ENCODE data around the gene RAG1. TPM values are rescaled to one million over a fixed set of nuclear protein-coding genes. Genes with fewer than 3 reads are reported as not detected.
A peak's percentile ranks its signal among the peaks of the same experiment; 100 is the strongest.
"Not testable (repeated sequence)": the region's sequence is repeated elsewhere in the genome, so short reads cannot be mapped to it uniquely, and the experiment has no call there.

The RAG1 gene
- total RNA-seq, 1 donor from 2014 or later, result 0.39 TPM

DNA sequence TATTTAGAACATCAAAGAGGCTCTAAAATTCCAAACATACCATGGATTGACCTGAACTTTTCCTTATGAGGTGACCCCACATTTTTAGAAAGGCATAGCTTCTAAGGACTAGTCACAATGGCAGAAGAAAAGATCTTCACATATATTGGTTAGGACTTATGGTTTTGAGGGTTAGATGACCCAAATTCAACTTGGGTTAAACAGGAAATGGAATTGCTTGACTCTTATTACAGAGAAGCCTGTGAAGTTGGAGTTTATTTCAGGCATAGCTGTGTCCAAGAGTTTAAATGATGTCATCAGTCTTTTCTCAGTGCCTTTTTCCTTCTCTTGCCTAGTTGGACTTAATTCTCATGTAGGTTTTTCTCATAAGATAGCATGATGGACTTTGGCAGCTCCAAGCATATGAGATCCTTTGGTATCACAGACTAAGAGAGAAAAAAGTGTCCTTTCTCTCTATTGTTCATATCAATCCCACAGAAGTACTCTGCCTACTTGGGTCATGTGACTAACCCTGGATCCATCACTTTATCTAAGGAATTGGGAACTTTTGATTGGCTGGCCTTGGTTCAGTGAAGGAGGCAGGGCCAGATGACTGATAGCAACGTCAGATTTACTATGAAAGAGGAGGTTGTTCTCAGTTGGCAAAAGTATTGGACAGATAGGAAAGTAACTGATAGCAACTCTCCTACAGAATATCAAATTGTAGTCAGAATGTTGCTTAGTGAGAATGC lies 17.3 kb upstream of the RAG1 start:
- Mint-ChIP-seq H3K27me3 (ENCODE audit: unreplicated experiment) (peaks cover 4% of the 10 kb centered on the region), H3K9me3 (ENCODE audit: unreplicated experiment) (no peaks in the 10 kb centered on the region), H3K4me1 (ENCODE audit: low read depth, unreplicated experiment) (no peaks in the 10 kb centered on the region), H3K27ac (ENCODE audit: unreplicated experiment) (no peak overlapping the region), H3K36me3 (ENCODE audit: unreplicated experiment) (no peaks in the 10 kb centered on the region), H3K4me3 (ENCODE audit: unreplicated experiment) (no peak overlapping the region)
- DNase-seq, result no peak
- TF ChIP-seq, protein P1, sequence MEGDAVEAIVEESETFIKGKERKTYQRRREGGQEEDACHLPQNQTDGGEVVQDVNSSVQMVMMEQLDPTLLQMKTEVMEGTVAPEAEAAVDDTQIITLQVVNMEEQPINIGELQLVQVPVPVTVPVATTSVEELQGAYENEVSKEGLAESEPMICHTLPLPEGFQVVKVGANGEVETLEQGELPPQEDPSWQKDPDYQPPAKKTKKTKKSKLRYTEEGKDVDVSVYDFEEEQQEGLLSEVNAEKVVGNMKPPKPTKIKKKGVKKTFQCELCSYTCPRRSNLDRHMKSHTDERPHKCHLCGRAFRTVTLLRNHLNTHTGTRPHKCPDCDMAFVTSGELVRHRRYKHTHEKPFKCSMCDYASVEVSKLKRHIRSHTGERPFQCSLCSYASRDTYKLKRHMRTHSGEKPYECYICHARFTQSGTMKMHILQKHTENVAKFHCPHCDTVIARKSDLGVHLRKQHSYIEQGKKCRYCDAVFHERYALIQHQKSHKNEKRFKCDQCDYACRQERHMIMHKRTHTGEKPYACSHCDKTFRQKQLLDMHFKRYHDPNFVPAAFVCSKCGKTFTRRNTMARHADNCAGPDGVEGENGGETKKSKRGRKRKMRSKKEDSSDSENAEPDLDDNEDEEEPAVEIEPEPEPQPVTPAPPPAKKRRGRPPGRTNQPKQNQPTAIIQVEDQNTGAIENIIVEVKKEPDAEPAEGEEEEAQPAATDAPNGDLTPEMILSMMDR (IDR thresholded peaks at IDR 0.05; ENCODE audit: partially characterized antibody, unreplicated experiment), result no peak

DNA sequence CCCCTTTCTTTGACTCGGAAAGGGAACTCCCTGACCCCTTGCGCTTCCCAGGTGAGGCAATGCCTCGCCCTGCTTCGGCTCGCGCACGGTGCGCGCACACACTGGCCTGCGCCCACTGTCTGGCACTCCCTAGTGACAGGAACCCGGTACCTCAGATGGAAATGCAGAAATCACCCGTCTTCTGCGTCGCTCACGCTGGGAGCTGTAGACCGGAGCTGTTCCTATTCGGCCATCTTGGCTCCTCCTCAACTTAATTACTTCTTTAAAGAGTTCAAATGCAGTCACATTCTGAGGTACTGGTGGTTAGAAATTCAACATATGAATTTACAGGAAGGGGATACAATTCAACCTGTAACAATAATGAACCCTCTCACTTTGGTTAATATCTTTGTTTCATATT lies 10.4 kb upstream of the RAG1 start:
- not testable (repeated sequence) for H3K27me3 Mint-ChIP-seq (ENCODE audit: unreplicated experiment); H3K9me3 Mint-ChIP-seq (ENCODE audit: unreplicated experiment); H3K4me1 Mint-ChIP-seq (ENCODE audit: low read depth, unreplicated experiment); H3K27ac Mint-ChIP-seq (ENCODE audit: unreplicated experiment); H3K4me3 Mint-ChIP-seq (ENCODE audit: unreplicated experiment); H3K36me3 Mint-ChIP-seq (ENCODE audit: unreplicated experiment); DNase-seq

DNA sequence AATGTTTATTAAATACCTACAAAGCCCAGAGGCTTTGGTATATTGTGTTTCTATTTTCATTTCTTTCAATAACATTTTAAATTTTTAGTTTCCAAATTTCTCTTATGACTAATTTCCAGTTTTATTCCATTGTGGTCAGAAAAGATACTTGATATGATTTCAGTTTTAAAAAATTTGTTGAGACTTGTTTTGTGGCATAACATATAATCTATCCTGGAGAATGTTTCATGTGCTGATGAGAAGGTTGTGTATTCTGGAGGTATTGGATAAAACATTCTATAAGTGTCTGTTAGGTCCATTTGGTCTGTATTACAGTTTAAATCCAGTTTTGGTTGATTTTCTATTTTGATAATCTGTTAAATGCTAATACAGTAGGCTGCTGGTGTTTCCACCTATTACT lies 9.8 kb upstream of the RAG1 start:
- H3K9me3 Mint-ChIP-seq (ENCODE audit: unreplicated experiment), result no peaks in the 10 kb centered on the region
- no peak overlapping the region for H3K27ac Mint-ChIP-seq (ENCODE audit: unreplicated experiment)
- no peak for DNase-seq
- no peaks in the 10 kb centered on the region for H3K36me3 Mint-ChIP-seq (ENCODE audit: unreplicated experiment)
- H3K4me3 Mint-ChIP-seq (ENCODE audit: unreplicated experiment), result no peak overlapping the region
- TF ChIP-seq, protein P1 (IDR thresholded peaks at IDR 0.05; ENCODE audit: partially characterized antibody, unreplicated experiment), result no peak
- H3K4me1 Mint-ChIP-seq (ENCODE audit: low read depth, unreplicated experiment), result no peaks in the 10 kb centered on the region
- H3K27me3 Mint-ChIP-seq (ENCODE audit: unreplicated experiment), result no peaks in the 10 kb centered on the region

GRCh38 chr11:36558571-36559413 lies 9.0 kb upstream of the RAG1 start:
- H3K27me3 Mint-ChIP-seq (ENCODE audit: unreplicated experiment), result no peaks in the 10 kb centered on the region

DNA sequence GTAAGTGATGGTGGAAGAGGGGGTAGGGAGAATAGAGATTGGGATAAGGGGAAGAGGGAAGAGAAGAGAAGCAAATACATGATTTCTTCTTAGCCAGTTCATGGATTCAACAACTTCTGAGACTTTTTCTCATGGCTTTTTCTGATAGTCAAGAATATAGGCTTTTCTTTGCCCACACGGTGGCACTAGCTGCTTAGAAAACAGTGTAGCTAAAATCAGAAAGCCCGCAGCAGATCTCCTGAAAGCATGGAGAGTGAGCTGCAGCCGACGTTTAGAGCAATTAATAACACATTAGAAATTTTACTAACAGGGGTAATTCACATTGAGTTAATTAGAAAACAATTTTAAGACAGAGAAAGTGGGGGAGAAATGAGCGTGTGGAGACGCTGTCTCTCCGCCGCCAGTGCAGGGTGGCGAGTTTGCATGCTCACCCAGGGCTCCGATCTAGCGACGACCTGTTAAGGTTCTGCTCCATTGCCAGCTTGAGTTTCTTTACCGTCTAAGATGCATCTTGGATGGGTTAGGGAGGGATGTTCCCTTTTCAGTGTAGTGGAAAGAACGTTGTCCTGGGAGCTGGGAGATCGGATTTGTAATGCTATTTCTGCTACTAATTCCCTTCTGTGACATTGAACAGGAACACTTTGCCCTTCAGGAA lies 3.3 kb upstream of the RAG1 start:
- peak; percentile 51 for DNase-seq
- peaks cover 9% of the 10 kb centered on the region for H3K4me1 Mint-ChIP-seq (ENCODE audit: low read depth, unreplicated experiment)
- H3K27me3 Mint-ChIP-seq (ENCODE audit: unreplicated experiment), result peaks cover 8% of the 10 kb centered on the region
- TF ChIP-seq, protein P1 (IDR thresholded peaks at IDR 0.05; ENCODE audit: partially characterized antibody, unreplicated experiment), result peak; percentile 39
- H3K27ac Mint-ChIP-seq (ENCODE audit: unreplicated experiment), result no peak overlapping the region
- H3K9me3 Mint-ChIP-seq (ENCODE audit: unreplicated experiment), result peaks cover 2% of the 10 kb centered on the region
- H3K4me3 Mint-ChIP-seq (ENCODE audit: unreplicated experiment), result peak overlapping the region; percentile 81
- no peaks in the 10 kb centered on the region for H3K36me3 Mint-ChIP-seq (ENCODE audit: unreplicated experiment)

More at GRCh38 chr11:36558571-36559413, 9.0 kb upstream of the RAG1 start:
- Mint-ChIP-seq H3K9me3 (ENCODE audit: unreplicated experiment) (no peaks in the 10 kb centered on the region), H3K27ac (ENCODE audit: unreplicated experiment) (no peak overlapping the region), H3K4me1 (ENCODE audit: low read depth, unreplicated experiment) (no peaks in the 10 kb centered on the region), H3K36me3 (ENCODE audit: unreplicated experiment) (no peaks in the 10 kb centered on the region), H3K4me3 (ENCODE audit: unreplicated experiment) (no peak overlapping the region)
- TF ChIP-seq, protein P1 (IDR thresholded peaks at IDR 0.05; ENCODE audit: partially characterized antibody, unreplicated experiment), result no peak
- DNase-seq, result no peak
